Ishikawa (cell line): ENCODE measurements around the gene RNF111.

Experiments
- CEBPB ChIP-seq: IDR thresholded peaks from 2 replicates; pipeline ENCODE4 v1.6.1; 2012
- EP300 ChIP-seq: IDR thresholded peaks from 2 replicates; pipeline ENCODE4 v1.6.1; 2012; ENCODE audit warnings: borderline replicate concordance
- FOXM1 ChIP-seq: IDR thresholded peaks from 2 replicates; pipeline ENCODE4 v1.6.1; 2012; ENCODE audit warnings: low read depth, borderline replicate concordance
- MAX ChIP-seq: IDR thresholded peaks from 2 replicates; pipeline ENCODE4 v1.6.1; 2012
- TAF1 ChIP-seq: IDR thresholded peaks from 2 replicates; pipeline ENCODE4 v1.6.1; 2012; ENCODE audit warnings: low read depth, mild to moderate bottlenecking
- USF1 ChIP-seq: IDR thresholded peaks from 2 replicates; pipeline ENCODE4 v1.6.1; 2012
- YY1 ChIP-seq: IDR thresholded peaks from 2 replicates; pipeline ENCODE4 v1.6.1; 2012; ENCODE audit warnings: low read depth
- TF ChIP-seq, protein P1 (sequence below): IDR thresholded peaks from 2 replicates; pipeline ENCODE4 v1.6.1; 2012; ENCODE audit warnings: low read depth, mild to moderate bottlenecking

GRCh38 chr15:58994906-58995453 is 7.5 kb downstream of the RNF111 start:
- TF ChIP-seq TAF1 (no peak), EP300 (no peak), MAX (no peak), USF1 (no peak), FOXM1 (no peak), CEBPB (no peak), YY1 (no peak)
- TF ChIP-seq, protein P1, sequence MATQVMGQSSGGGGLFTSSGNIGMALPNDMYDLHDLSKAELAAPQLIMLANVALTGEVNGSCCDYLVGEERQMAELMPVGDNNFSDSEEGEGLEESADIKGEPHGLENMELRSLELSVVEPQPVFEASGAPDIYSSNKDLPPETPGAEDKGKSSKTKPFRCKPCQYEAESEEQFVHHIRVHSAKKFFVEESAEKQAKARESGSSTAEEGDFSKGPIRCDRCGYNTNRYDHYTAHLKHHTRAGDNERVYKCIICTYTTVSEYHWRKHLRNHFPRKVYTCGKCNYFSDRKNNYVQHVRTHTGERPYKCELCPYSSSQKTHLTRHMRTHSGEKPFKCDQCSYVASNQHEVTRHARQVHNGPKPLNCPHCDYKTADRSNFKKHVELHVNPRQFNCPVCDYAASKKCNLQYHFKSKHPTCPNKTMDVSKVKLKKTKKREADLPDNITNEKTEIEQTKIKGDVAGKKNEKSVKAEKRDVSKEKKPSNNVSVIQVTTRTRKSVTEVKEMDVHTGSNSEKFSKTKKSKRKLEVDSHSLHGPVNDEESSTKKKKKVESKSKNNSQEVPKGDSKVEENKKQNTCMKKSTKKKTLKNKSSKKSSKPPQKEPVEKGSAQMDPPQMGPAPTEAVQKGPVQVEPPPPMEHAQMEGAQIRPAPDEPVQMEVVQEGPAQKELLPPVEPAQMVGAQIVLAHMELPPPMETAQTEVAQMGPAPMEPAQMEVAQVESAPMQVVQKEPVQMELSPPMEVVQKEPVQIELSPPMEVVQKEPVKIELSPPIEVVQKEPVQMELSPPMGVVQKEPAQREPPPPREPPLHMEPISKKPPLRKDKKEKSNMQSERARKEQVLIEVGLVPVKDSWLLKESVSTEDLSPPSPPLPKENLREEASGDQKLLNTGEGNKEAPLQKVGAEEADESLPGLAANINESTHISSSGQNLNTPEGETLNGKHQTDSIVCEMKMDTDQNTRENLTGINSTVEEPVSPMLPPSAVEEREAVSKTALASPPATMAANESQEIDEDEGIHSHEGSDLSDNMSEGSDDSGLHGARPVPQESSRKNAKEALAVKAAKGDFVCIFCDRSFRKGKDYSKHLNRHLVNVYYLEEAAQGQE = no peak
